Mesothelial cell of epicardium (in vitro differentiated cells): ENCODE data around the gene HACE1. TPM values are rescaled to one million over a fixed set of nuclear protein-coding genes. Genes with fewer than 3 reads are reported as not detected.

Experiments
- DNase-seq, 2 experiments: peaks; one replicate each; pipeline ENCODE4 v3.0.0; 2021; ENCODE audit warnings: low spot score in 2 of 2; ENCODE audit not compliant: unreplicated experiment in 2 of 2
- H3K27ac Mint-ChIP-seq: 2 replicates; pipeline ENCODE4 v1.8.0; 2021; ENCODE audit warnings: mixed read lengths
- H3K27me3 Mint-ChIP-seq: 2 replicates; pipeline ENCODE4 v1.8.0; 2021; ENCODE audit warnings: low read depth, mixed read lengths
- H3K36me3 Mint-ChIP-seq: 2 replicates; pipeline ENCODE4 v1.8.0; 2021; ENCODE audit warnings: mixed read lengths
- H3K4me1 Mint-ChIP-seq: 2 replicates; pipeline ENCODE4 v1.8.0; 2021; ENCODE audit warnings: mixed read lengths
- H3K4me3 Mint-ChIP-seq: 2 replicates; pipeline ENCODE4 v1.8.0; 2021; ENCODE audit warnings: mild to moderate bottlenecking, moderate library complexity, mixed read lengths
- H3K9me3 Mint-ChIP-seq: 2 replicates; pipeline ENCODE4 v1.8.0; 2021; ENCODE audit warnings: mixed read lengths
- CTCF ChIP-seq: fragments of 200-600 bp; sonication (generic); IDR thresholded peaks from one replicate; pipeline ENCODE4 v1.5.0; 2021; ENCODE audit warnings: antibody characterized with exemption; ENCODE audit not compliant: unreplicated experiment
- total RNA-seq: library from RNA; stranded (reverse); gene quantifications from 3 replicates; pipeline ENCODE4 v1.2.1, GENCODE V29; 2021

The HACE1 gene
- total RNA-seq, 1 donor from 2014 or later = 25.9 TPM

- no peak for DNase-seq
- Mint-ChIP-seq H3K36me3 (peaks cover 10% of the 10 kb centered on the region), H3K27ac (no peak overlapping the region), H3K4me3 (no peak overlapping the region), H3K4me1 (peaks cover 12% of the 10 kb centered on the region), H3K9me3 (no peaks in the 10 kb centered on the region), H3K27me3 (no peaks in the 10 kb centered on the region)
- TF ChIP-seq CTCF = no peak
Observed at GRCh38 chr6:104784884-104785283, 74.8 kb downstream of the HACE1 start.

- Mint-ChIP-seq H3K4me1 (peaks cover 4% of the 10 kb centered on the region), H3K36me3 (peaks cover 8% of the 10 kb centered on the region), H3K9me3 (no peaks in the 10 kb centered on the region), H3K27me3 (no peaks in the 10 kb centered on the region), H3K4me3 (no peak overlapping the region), H3K27ac (no peak overlapping the region)
- DNase-seq = no peak
- peak; percentile 60 for TF ChIP-seq CTCF
Observed at GRCh38 chr6:104771258-104771832, 88.4 kb downstream of the HACE1 start.

GRCh38 chr6:104768906-104769305 is 90.8 kb downstream of the HACE1 start:
- Mint-ChIP-seq H3K9me3 (peaks cover 7% of the 10 kb centered on the region), H3K36me3 (peaks cover 22% of the 10 kb centered on the region), H3K27me3 (no peaks in the 10 kb centered on the region), H3K4me3 (no peak overlapping the region), H3K4me1 (peaks cover 4% of the 10 kb centered on the region), H3K27ac (no peak overlapping the region)
- TF ChIP-seq CTCF = no peak
- no peak for DNase-seq

GRCh38 chr6:104766595-104766994 is 93.1 kb downstream of the HACE1 start:
- Mint-ChIP-seq H3K27me3 (no peaks in the 10 kb centered on the region), H3K4me3 (no peak overlapping the region), H3K4me1 (peaks cover 4% of the 10 kb centered on the region), H3K36me3 (peaks cover 33% of the 10 kb centered on the region), H3K27ac (no peak overlapping the region), H3K9me3 (peaks cover 11% of the 10 kb centered on the region)
- DNase-seq = no peak
- TF ChIP-seq CTCF = no peak

- H3K9me3 Mint-ChIP-seq = peaks cover 56% of the 10 kb centered on the region
- no peak overlapping the region for H3K4me3 Mint-ChIP-seq
- peaks cover 71% of the 10 kb centered on the region for H3K36me3 Mint-ChIP-seq
- H3K27ac Mint-ChIP-seq = no peak overlapping the region
- no peaks in the 10 kb centered on the region for H3K4me1 Mint-ChIP-seq
- no peak for DNase-seq
- no peak for TF ChIP-seq CTCF
- H3K27me3 Mint-ChIP-seq = no peaks in the 10 kb centered on the region
Observed at GRCh38 chr6:104754788-104755409, 104.8 kb downstream of the HACE1 start.
